Neural cell (in vitro differentiated cells): ENCODE measurements around the gene FAM204A. TPM values are rescaled to one million over a fixed set of nuclear protein-coding genes. Genes with fewer than 3 reads are reported as not detected.

Source experiments
- H2AFZ ChIP-seq: fragments of 200-600, 300-800 bp; sonication (generic), shearing (Covaris generic); 2 replicates; pipeline ENCODE4 v1.6.0; 2014; ENCODE audit warnings: low read depth, mild to moderate bottlenecking, antibody characterized with exemption, low read length, moderate library complexity
- H3F3A ChIP-seq: fragments of 200-600 bp; shearing (Covaris generic); 2 replicates; pipeline ENCODE4 v1.6.1; 2016; ENCODE audit warnings: mild to moderate bottlenecking, moderate library complexity, mixed read lengths, antibody characterized with exemption, low read length; ENCODE audit not compliant: insufficient read depth, poor library complexity, severe bottlenecking
- H3K27ac ChIP-seq: fragments of 200-600, 300-800 bp; sonication (generic), shearing (Covaris generic); 2 replicates; pipeline ENCODE4 v1.5.1; 2014; ENCODE audit warnings: mild to moderate bottlenecking, low read length, moderate library complexity
- H3K27me3 ChIP-seq: fragments of 300-800, 200-600 bp; sonication (generic), shearing (Covaris generic); 2 replicates; pipeline ENCODE4 v1.6.0; 2014; ENCODE audit warnings: mild to moderate bottlenecking, low read depth, low read length, moderate library complexity; ENCODE audit not compliant: insufficient read depth
- H3K36me3 ChIP-seq: fragments of 300-800, 200-600 bp; sonication (generic), shearing (Covaris generic); 2 replicates; pipeline ENCODE4 v1.5.1; 2014; ENCODE audit warnings: mild to moderate bottlenecking, antibody characterized with exemption, low read length, moderate library complexity; ENCODE audit not compliant: insufficient read depth
- H3K4me2 ChIP-seq: fragments of 300-800, 200-600 bp; sonication (generic), shearing (Covaris generic); 2 replicates; pipeline ENCODE4 v1.6.0; 2014; ENCODE audit warnings: mild to moderate bottlenecking, low read length
- H3K4me3 ChIP-seq: fragments of 300-800, 200-600 bp; sonication (generic), shearing (Covaris generic); 2 replicates; pipeline ENCODE4 v1.5.1; 2014; ENCODE audit warnings: mild to moderate bottlenecking, low read length, moderate library complexity
- H3K79me2 ChIP-seq: fragments of 200-600 bp; shearing (Covaris generic); replicated peaks from 2 replicates; pipeline ENCODE4 v1.6.0; 2014; ENCODE audit warnings: mild to moderate bottlenecking, low read length, moderate library complexity; ENCODE audit not compliant: insufficient read depth
- H3K9ac ChIP-seq: fragments of 300-800, 200-600 bp; sonication (generic), shearing (Covaris generic); 2 replicates; pipeline ENCODE4 v1.6.1; 2016; ENCODE audit warnings: mild to moderate bottlenecking, low read length, mixed read lengths
- H3K9me2 ChIP-seq: fragments of 200-600 bp; shearing (Covaris generic); 2 replicates; pipeline ENCODE4 v1.6.1; 2016; ENCODE audit warnings: mild to moderate bottlenecking, low read length, mixed read lengths; ENCODE audit not compliant: insufficient read depth
- H3K9me3 ChIP-seq: fragments of 200-600, 300-800 bp; sonication (generic), shearing (Covaris generic); 2 replicates; pipeline ENCODE4 v1.6.1; 2016; ENCODE audit warnings: mild to moderate bottlenecking, mixed run types, low read length, moderate library complexity, mixed read lengths
- H4K20me1 ChIP-seq: fragments of 200-600 bp; shearing (Covaris generic); 2 replicates; pipeline ENCODE4 v1.6.1; 2016; ENCODE audit warnings: mild to moderate bottlenecking, mixed run types; ENCODE audit not compliant: insufficient read depth
- CTCF ChIP-seq: fragments of 450-650 bp; IDR thresholded peaks from 2 replicates; pipeline ENCODE4 v1.5.1; 2014; ENCODE audit warnings: antibody characterized with exemption, mild to moderate bottlenecking, moderate library complexity; ENCODE audit not compliant: poor library complexity, severe bottlenecking
- EP300 ChIP-seq: fragments of 450-650 bp; conservative IDR thresholded peaks from 2 replicates; pipeline ENCODE4 v1.6.1; 2014; ENCODE audit warnings: antibody characterized with exemption, mild to moderate bottlenecking, moderate library complexity; ENCODE audit not compliant: poor library complexity, severe bottlenecking
- EZH2 ChIP-seq: fragments of 200-600, 300-800 bp; shearing (Covaris generic), sonication (generic); IDR thresholded peaks from 2 replicates; pipeline ENCODE4 v1.6.1; 2014; ENCODE audit warnings: antibody characterized with exemption, low read length, borderline replicate concordance, mild to moderate bottlenecking; ENCODE audit not compliant: insufficient read depth, poor library complexity, severe bottlenecking
- MXI1 ChIP-seq: fragments of 450-650 bp; conservative IDR thresholded peaks from 2 replicates; pipeline ENCODE4 v1.6.1; 2014; ENCODE audit warnings: antibody characterized with exemption, mild to moderate bottlenecking; ENCODE audit not compliant: poor library complexity, severe bottlenecking
- POLR2AphosphoS5 ChIP-seq: IDR thresholded peaks from 2 replicates; pipeline ENCODE4 v1.6.1; 2012
- RAD21 ChIP-seq: fragments of 450-650 bp; conservative IDR thresholded peaks from 2 replicates; pipeline ENCODE4 v1.6.1; 2014; ENCODE audit warnings: antibody characterized with exemption, mild to moderate bottlenecking, moderate library complexity
- REST ChIP-seq: IDR thresholded peaks from 2 replicates; pipeline ENCODE4 v1.6.1; 2012; ENCODE audit warnings: borderline replicate concordance
- SMC3 ChIP-seq: fragments of 450-650 bp; conservative IDR thresholded peaks from 2 replicates; pipeline ENCODE4 v1.6.1; 2014; ENCODE audit warnings: antibody characterized with exemption, mild to moderate bottlenecking, moderate library complexity; ENCODE audit not compliant: poor library complexity
- TAF1 ChIP-seq: IDR thresholded peaks from 2 replicates; pipeline ENCODE4 v1.6.1; 2012; ENCODE audit warnings: low read depth
- polyA plus RNA-seq: library from polyadenylated mRNA; depleted of rRNA; stranded (reverse); fragments of >200 nt; gene quantifications from 2 replicates; pipeline ENCODE4 v1.2.3, GENCODE V29; 2014

The FAM204A gene
- polyA plus RNA-seq, 1 donor from 2014 or later, result 202 TPM

- Histone ChIP-seq H3K4me2 (no peak overlapping the region), H3K4me3 (no peak overlapping the region), H3F3A (peaks cover 4% of the 10 kb centered on the region), H2AFZ (no peak overlapping the region), H3K9ac (no peak overlapping the region), H3K27ac (peak overlapping the region; percentile 94), H3K9me2 (no peaks in the 10 kb centered on the region), H3K9me3 (no peaks in the 10 kb centered on the region), H4K20me1 (no peaks in the 10 kb centered on the region), H3K27me3 (no peaks in the 10 kb centered on the region), H3K36me3 (no peaks in the 10 kb centered on the region), H3K79me2 (peaks cover 36% of the 10 kb centered on the region)
- no peak for TF ChIP-seq RAD21
- no peak for TF ChIP-seq CTCF
- TF ChIP-seq POLR2AphosphoS5, result no peak
- no peak for TF ChIP-seq EZH2
- TF ChIP-seq SMC3, result no peak
- no peak for TF ChIP-seq MXI1
- no peak for TF ChIP-seq EP300
- no peak for TF ChIP-seq REST
- no peak for TF ChIP-seq TAF1
Observed at GRCh38 chr10:118343115-118343514, 991 bp upstream of the FAM204A start.

DNA sequence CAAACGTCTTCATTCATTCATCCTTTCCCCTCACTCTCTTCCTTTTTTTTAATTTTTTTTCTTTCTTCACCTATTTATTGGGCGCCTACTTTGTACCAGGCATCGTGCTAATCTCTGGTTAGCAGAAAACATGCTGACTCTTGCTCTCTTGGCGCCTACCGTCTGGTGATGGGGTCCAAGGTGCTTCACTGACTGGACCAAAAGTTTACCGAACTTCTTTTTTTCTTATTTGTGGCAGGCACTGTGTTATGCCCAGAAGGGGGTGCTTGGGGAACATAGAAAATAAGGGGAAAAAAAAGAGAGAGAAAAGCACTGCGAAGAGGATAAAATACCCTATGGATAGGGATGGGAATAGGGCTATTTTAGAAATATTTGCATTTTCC, 505 bp upstream of the FAM204A start:
- Histone ChIP-seq H3F3A (peaks cover 4% of the 10 kb centered on the region), H3K4me3 (peak overlapping the region; percentile 81), H3K9me2 (no peaks in the 10 kb centered on the region), H3K9me3 (no peaks in the 10 kb centered on the region), H3K4me2 (peak overlapping the region; percentile 79), H3K36me3 (no peaks in the 10 kb centered on the region), H3K79me2 (peaks cover 40% of the 10 kb centered on the region), H2AFZ (peak overlapping the region; percentile 78), H4K20me1 (no peaks in the 10 kb centered on the region), H3K27ac (peak overlapping the region; percentile 94), H3K27me3 (no peaks in the 10 kb centered on the region), H3K9ac (peak overlapping the region; percentile 86)
- TF ChIP-seq POLR2AphosphoS5 (no peak), EP300 (no peak), REST (no peak), MXI1 (no peak), SMC3 (no peak), RAD21 (no peak), TAF1 (no peak), EZH2 (no peak), CTCF (no peak)
